Ishikawa (cell line): Measurements from ENCODE around the gene CLIP4.

Experiments used
- CEBPB ChIP-seq: IDR thresholded peaks from 2 replicates; pipeline ENCODE4 v1.6.1; 2012
- CREB1 ChIP-seq: IDR thresholded peaks from 2 replicates; pipeline ENCODE4 v1.6.1; 2012; ENCODE audit warnings: low read depth
- EGR1 ChIP-seq: IDR thresholded peaks from 2 replicates; pipeline ENCODE4 v1.6.1; 2012
- EP300 ChIP-seq: IDR thresholded peaks from 2 replicates; pipeline ENCODE4 v1.6.1; 2012; ENCODE audit warnings: borderline replicate concordance
- FOXM1 ChIP-seq: IDR thresholded peaks from 2 replicates; pipeline ENCODE4 v1.6.1; 2012; ENCODE audit warnings: low read depth, borderline replicate concordance
- MAX ChIP-seq: IDR thresholded peaks from 2 replicates; pipeline ENCODE4 v1.6.1; 2012
- NFIC ChIP-seq: IDR thresholded peaks from 2 replicates; pipeline ENCODE4 v1.6.1; 2012
- RAD21 ChIP-seq: IDR thresholded peaks from 2 replicates; pipeline ENCODE4 v1.6.1; 2012; ENCODE audit warnings: low read depth
- TAF1 ChIP-seq: IDR thresholded peaks from 2 replicates; pipeline ENCODE4 v1.6.1; 2012; ENCODE audit warnings: low read depth, mild to moderate bottlenecking
- TCF12 ChIP-seq: IDR thresholded peaks from 2 replicates; pipeline ENCODE4 v1.6.1; 2012; ENCODE audit warnings: low read depth
- TEAD4 ChIP-seq: IDR thresholded peaks from 2 replicates; pipeline ENCODE4 v1.6.1; 2012
- YY1 ChIP-seq: IDR thresholded peaks from 2 replicates; pipeline ENCODE4 v1.6.1; 2012; ENCODE audit warnings: low read depth
- ZBTB7A ChIP-seq: IDR thresholded peaks from 2 replicates; pipeline ENCODE4 v1.6.1; 2012; ENCODE audit warnings: low read depth
- TF ChIP-seq, protein P1 (sequence below): IDR thresholded peaks from 2 replicates; pipeline ENCODE4 v1.6.1; 2012
- TF ChIP-seq, protein P2 (sequence below): IDR thresholded peaks from 2 replicates; pipeline ENCODE4 v1.6.1; 2012; ENCODE audit warnings: low read depth, mild to moderate bottlenecking

CLIP4 gene

GRCh38 chr2:29074411-29074810 is 40.8 kb upstream of the CLIP4 start, which contains the start of gene PCARE:
TSS of gene PCARE (minus strand) at chr2:29074523. CDS start at chr2:29074261, 262 bp downstream.
- TF ChIP-seq EP300 (no peak), TCF12 (no peak), RAD21 (no peak), ZBTB7A (no peak), CREB1 (no peak), MAX (no peak), CEBPB (no peak), NFIC (no peak), EGR1 (no peak), YY1 (no peak), FOXM1 (no peak), TEAD4 (no peak)
- TF ChIP-seq, protein P1, sequence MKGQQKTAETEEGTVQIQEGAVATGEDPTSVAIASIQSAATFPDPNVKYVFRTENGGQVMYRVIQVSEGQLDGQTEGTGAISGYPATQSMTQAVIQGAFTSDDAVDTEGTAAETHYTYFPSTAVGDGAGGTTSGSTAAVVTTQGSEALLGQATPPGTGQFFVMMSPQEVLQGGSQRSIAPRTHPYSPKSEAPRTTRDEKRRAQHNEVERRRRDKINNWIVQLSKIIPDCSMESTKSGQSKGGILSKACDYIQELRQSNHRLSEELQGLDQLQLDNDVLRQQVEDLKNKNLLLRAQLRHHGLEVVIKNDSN = no peak

GRCh38 chr2:29075894-29076705 is 39.1 kb upstream of the CLIP4 start:
- no peak for TF ChIP-seq EGR1
- TF ChIP-seq, protein P2, sequence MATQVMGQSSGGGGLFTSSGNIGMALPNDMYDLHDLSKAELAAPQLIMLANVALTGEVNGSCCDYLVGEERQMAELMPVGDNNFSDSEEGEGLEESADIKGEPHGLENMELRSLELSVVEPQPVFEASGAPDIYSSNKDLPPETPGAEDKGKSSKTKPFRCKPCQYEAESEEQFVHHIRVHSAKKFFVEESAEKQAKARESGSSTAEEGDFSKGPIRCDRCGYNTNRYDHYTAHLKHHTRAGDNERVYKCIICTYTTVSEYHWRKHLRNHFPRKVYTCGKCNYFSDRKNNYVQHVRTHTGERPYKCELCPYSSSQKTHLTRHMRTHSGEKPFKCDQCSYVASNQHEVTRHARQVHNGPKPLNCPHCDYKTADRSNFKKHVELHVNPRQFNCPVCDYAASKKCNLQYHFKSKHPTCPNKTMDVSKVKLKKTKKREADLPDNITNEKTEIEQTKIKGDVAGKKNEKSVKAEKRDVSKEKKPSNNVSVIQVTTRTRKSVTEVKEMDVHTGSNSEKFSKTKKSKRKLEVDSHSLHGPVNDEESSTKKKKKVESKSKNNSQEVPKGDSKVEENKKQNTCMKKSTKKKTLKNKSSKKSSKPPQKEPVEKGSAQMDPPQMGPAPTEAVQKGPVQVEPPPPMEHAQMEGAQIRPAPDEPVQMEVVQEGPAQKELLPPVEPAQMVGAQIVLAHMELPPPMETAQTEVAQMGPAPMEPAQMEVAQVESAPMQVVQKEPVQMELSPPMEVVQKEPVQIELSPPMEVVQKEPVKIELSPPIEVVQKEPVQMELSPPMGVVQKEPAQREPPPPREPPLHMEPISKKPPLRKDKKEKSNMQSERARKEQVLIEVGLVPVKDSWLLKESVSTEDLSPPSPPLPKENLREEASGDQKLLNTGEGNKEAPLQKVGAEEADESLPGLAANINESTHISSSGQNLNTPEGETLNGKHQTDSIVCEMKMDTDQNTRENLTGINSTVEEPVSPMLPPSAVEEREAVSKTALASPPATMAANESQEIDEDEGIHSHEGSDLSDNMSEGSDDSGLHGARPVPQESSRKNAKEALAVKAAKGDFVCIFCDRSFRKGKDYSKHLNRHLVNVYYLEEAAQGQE = no peak
- TF ChIP-seq RAD21 = no peak

- TF ChIP-seq FOXM1 = no peak
- TF ChIP-seq NFIC = no peak
- TF ChIP-seq TCF12 = no peak
- no peak for TF ChIP-seq TEAD4
- TF ChIP-seq EP300 = no peak
- TF ChIP-seq, protein P1 = no peak
- no peak for TF ChIP-seq RAD21
- TF ChIP-seq TAF1 = no peak
- no peak for TF ChIP-seq CEBPB
- TF ChIP-seq, protein P2 = no peak
- no peak for TF ChIP-seq ZBTB7A
- no peak for TF ChIP-seq EGR1
- TF ChIP-seq CREB1 = no peak
- no peak for TF ChIP-seq YY1
- TF ChIP-seq MAX = no peak
These were observed 35.3 kb upstream of the CLIP4 start for GRCh38 chr2:29079887-29080286.

- TF ChIP-seq MAX (no peak), TAF1 (no peak), CEBPB (no peak), RAD21 (no peak), ZBTB7A (no peak), EGR1 (no peak), CREB1 (no peak), TCF12 (no peak), FOXM1 (no peak), TEAD4 (no peak), EP300 (no peak), NFIC (no peak), YY1 (no peak)
- TF ChIP-seq, protein P1 = no peak
- TF ChIP-seq, protein P2 = no peak
These were observed 34.1 kb upstream of the CLIP4 start for GRCh38 chr2:29080886-29081743.
